GM21447 (cell line): Measurements from ENCODE around the gene SCN1B.

Experiments
- ATAC-seq: cut with Tn5 transposase; IDR thresholded peaks from one replicate; pipeline ENCODE4 v1.9.1; 2021; ENCODE audit not compliant: unreplicated experiment

SCN1B gene

GRCh38 chr19:35051796-35052195 lies 21.5 kb downstream of the SCN1B start:
- no peak for ATAC-seq

DNA sequence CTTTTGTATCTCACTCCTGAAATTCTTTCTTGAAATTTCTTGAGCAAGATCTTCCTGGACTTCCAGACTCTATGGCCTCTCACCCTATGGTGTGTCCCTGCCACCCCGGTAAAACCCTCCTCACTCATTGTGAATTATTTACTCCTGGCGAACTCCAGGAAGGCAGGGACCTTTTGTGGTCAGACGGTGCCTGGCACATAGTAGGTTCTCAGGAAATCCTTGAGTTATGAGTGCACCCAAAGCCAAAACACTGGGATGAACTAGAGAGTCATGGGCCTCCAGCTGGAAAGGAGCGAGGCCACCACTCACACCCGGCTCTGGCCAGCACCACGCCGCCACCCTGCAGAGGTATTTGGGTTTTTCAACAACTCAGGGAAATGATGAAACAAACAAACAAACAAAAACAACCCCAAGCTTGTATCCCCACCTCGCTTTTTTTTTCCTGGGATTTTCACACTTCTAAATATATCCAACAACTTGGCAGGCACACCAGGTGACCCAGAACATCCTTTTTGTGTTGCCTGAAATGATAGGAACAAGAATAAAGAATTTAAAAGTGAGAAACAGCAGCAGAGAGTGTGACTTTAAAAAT lies 22.4 kb downstream of the SCN1B start:
- ATAC-seq: no peak

GRCh38 chr19:35053667-35054293 lies 23.5 kb downstream of the SCN1B start:
- ATAC-seq: no peak

- ATAC-seq: no peak
These were observed 24.4 kb downstream of the SCN1B start for GRCh38 chr19:35054626-35055025.

- no peak for ATAC-seq
These were observed 25.5 kb downstream of the SCN1B start for GRCh38 chr19:35055715-35056179.

GRCh38 chr19:35056513-35057063 lies 26.3 kb downstream of the SCN1B start:
- ATAC-seq: no peak

GRCh38 chr19:35058370-35058769 lies 28.1 kb downstream of the SCN1B start:
- no peak for ATAC-seq

DNA sequence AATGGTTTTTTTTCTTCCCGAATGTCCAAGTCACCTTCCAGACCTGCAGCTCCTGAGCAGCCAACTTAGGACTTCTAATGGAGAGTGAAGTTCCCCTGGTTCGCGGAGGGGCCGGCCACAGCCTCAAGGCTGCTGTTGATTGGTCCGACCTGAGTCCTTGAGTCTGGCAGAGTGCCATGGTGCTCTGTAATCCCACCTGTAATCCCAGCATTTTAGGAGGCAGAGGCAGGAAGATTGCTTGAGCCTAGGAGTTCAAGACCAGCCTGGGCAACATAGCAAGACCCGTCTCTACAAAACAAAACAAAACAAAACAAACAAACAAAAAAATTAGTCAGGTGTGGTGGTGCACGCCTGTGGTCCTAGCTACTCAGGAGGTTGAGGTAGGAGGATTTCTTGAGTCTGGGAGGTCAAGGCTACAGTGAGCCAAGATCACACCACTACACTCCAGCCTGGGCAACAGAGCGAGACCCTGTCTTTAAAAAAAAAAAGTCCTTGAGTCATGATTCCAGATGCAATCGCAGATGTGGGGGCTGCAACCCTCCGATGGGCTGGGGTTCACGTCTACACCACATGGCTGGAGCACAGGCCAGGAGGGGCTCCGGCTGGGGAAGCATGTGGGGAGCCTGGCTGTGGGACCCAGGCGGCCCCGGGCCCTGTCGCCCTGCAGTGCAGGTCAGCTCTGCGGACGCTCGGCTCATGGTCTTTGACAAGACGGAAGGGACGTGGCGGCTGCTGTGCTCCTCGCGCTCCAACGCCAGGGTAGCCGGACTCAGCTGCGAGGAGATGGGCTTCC lies 28.9 kb downstream of the SCN1B start:
- ATAC-seq: no peak

- ATAC-seq: no peak
These were observed 29.5 kb downstream of the SCN1B start for GRCh38 chr19:35059799-35060091.

GRCh38 chr19:35060160-35060855 lies 30.0 kb downstream of the SCN1B start:
- no peak for ATAC-seq

DNA sequence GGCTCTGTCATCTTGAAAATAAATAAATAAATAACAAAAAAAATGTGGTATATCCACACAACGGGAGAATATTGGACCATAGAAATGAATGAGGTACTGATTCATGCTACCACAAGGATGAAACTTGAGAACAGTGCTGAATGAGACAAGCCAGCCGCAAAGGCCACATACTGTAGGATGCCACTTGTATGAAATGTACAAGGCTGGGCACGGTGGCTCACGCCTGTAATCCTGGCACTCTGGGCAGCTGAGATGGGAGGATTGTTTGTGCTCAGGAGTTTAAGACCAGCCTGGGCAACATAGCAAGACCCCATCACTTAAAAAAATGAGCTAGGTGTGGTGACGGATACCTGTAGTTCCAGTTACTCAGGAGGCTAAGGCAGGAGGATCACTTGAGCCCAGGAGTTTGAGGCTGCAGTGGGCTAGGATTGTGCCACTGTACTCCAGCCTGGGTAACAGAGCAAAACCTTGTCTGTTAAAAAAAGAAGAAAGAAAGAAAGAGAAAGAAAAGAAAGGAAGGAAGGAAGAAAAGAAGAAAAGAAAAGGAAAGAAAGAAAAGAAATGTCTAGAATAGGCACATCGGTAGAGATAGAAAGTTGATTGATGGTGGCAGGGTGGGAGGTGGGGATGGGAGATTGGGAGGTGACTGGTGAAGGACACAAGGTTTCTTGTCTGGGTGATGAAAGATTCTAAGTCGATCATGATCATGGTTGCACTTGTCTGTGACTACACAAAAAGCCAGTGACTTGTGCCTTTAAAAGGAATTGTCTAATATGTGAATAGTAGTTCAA lies 31.5 kb downstream of the SCN1B start:
- no peak for ATAC-seq

GRCh38 chr19:35062942-35063341 lies 32.7 kb downstream of the SCN1B start:
- ATAC-seq: no peak

DNA sequence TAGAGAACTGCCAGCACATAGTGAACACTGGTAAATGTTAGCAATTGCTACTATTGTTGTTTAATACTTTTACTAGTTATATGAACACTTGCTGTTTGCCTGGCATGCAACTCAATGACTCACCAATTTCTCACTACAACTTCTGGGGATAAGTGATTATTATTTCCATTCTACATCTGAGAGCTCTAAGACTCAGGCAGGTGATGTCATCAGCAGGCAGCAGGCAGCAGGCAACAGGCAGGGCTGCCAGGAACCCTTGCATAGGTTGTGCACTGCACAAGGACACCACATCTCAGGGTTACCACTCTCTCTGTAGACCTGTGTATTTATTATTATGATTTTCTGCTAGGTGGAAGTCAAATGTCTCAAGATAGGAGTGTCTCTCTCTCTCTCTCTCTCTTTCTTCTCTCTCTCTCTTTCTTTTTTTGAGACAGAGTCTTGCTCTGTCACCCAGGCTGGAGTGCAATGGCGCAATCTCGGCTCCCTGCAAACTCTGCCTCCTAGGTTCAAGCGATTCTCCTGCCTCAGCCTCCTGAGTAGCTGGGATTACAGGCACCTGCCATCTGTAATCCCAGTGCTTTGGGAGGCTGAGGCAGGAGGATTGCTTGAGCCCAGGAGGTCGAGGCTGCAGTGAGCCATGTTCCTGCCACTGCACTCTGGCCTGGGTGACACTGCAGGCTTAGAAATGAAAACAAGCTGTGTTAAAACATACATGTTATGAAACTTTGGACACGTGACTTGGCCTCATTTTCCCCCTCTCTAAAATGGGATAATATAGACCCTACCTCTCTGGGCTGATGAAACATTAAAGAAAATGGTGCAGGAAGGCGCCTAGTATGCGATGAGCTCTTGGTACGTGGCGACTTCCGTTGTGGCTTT lies 33.9 kb downstream of the SCN1B start:
- ATAC-seq: no peak

DNA sequence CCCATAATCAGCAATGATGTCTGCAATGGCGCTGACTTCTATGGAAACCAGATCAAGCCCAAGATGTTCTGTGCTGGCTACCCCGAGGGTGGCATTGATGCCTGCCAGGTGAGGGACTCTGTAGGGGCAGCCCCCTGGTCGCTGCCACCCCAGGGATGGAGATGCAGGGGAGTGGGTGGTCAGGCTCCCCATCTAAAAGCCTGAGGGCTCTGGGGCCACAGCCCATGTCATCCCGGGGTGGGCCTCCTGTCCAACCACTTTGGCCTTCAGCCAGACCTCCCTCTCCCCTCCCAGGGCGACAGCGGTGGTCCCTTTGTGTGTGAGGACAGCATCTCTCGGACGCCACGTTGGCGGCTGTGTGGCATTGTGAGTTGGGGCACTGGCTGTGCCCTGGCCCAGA lies 35.3 kb downstream of the SCN1B start:
- ATAC-seq: no peak

- no peak for ATAC-seq
These were observed 35.9 kb downstream of the SCN1B start for GRCh38 chr19:35066121-35066520.

- peak; percentile 77 for ATAC-seq
These were observed 36.7 kb downstream of the SCN1B start for GRCh38 chr19:35066691-35067563.

- ATAC-seq: no peak
These were observed 38.8 kb downstream of the SCN1B start for GRCh38 chr19:35068941-35069634.

GRCh38 chr19:35069696-35070095 lies 39.4 kb downstream of the SCN1B start:
- ATAC-seq: no peak
